Dermis blood vessel endothelial cell (primary cell): ENCODE measurements around the gene USP13. TPM values are rescaled to one million over a fixed set of nuclear protein-coding genes. Genes with fewer than 3 reads are reported as not detected.
"Not testable (repeated sequence)": the region's sequence is repeated elsewhere in the genome, so short reads cannot be mapped to it uniquely, and the experiment has no call there.

ENCODE experiments used
- DNase-seq: peaks from one replicate; pipeline ENCODE4 v3.0.0; 2010
- total RNA-seq: library from RNA; depleted of rRNA; stranded (reverse); fragments of >200 nt; gene quantifications from 2 replicates; pipeline ENCODE4 v1.2.3, GENCODE V29; 2014

The USP13 gene
- total RNA-seq, 1 donor from 2014 or later, result 30.5 TPM

- no peak for DNase-seq
Observed at GRCh38 chr3:179738998-179739397, 86.2 kb downstream of the USP13 start.

GRCh38 chr3:179739816-179740594, 87.2 kb downstream of the USP13 start:
- peak; percentile 60 for DNase-seq

GRCh38 chr3:179743913-179744312, 91.1 kb downstream of the USP13 start:
- no peak for DNase-seq

- DNase-seq, result no peak
Observed at GRCh38 chr3:179744667-179745066, 91.8 kb downstream of the USP13 start.

- no peak for DNase-seq
Observed at GRCh38 chr3:179745079-179745478, 92.2 kb downstream of the USP13 start.

- peak; percentile 33 for DNase-seq
Observed at GRCh38 chr3:179745716-179746115, 92.9 kb downstream of the USP13 start.

GRCh38 chr3:179750720-179751328, 98.0 kb downstream of the USP13 start:
- peak; percentile 56 for DNase-seq

GRCh38 chr3:179760944-179761343, 108.1 kb downstream of the USP13 start:
- peak; percentile 75 for DNase-seq

GRCh38 chr3:179765396-179765795, 112.6 kb downstream of the USP13 start:
- no peak for DNase-seq

- DNase-seq, result no peak
Observed at GRCh38 chr3:179766416-179767133, 113.7 kb downstream of the USP13 start.

GRCh38 chr3:179768080-179768479, 115.2 kb downstream of the USP13 start:
- peak; percentile 72 for DNase-seq

- peak; percentile 9 for DNase-seq
Observed at GRCh38 chr3:179769411-179770247, 116.8 kb downstream of the USP13 start.

- peak; percentile 22 for DNase-seq
Observed at GRCh38 chr3:179771797-179772196, 119.0 kb downstream of the USP13 start.

GRCh38 chr3:179772297-179772696, 119.5 kb downstream of the USP13 start:
- no peak for DNase-seq

GRCh38 chr3:179775416-179776122, 122.7 kb downstream of the USP13 start:
- DNase-seq, result no peak

GRCh38 chr3:179782841-179783240, 130.0 kb downstream of the USP13 start:
- not testable (repeated sequence) for DNase-seq

- no peak for DNase-seq
Observed at GRCh38 chr3:179788996-179789395, 136.2 kb downstream of the USP13 start.

GRCh38 chr3:179791793-179792192, 139.0 kb downstream of the USP13 start:
- no peak for DNase-seq

GRCh38 chr3:179794355-179794754, 141.5 kb downstream of the USP13 start:
- DNase-seq, result no peak

GRCh38 chr3:179796421-179796820, 143.6 kb downstream of the USP13 start:
- no peak for DNase-seq

- DNase-seq, result no peak
Observed at GRCh38 chr3:179797192-179797591, 144.4 kb downstream of the USP13 start.

- DNase-seq, result no peak
Observed at GRCh38 chr3:179801263-179801662, 148.4 kb downstream of the USP13 start.
